PC-9 (cell line): ENCODE results near the gene SERTAD2.

ENCODE experiments used
- EZH2 ChIP-seq: fragments of 200-600 bp; sonication (generic); IDR thresholded peaks from 2 replicates; pipeline ENCODE4 v1.8.0; 2017; ENCODE audit warnings: antibody characterized with exemption, low read depth
- TF ChIP-seq, protein P1 (sequence below): fragments of 200-600 bp; sonication (generic); conservative IDR thresholded peaks from 2 replicates; pipeline ENCODE4 v1.6.1; 2017; ENCODE audit warnings: mixed run types, antibody characterized with exemption, mild to moderate bottlenecking, moderate library complexity

DNA sequence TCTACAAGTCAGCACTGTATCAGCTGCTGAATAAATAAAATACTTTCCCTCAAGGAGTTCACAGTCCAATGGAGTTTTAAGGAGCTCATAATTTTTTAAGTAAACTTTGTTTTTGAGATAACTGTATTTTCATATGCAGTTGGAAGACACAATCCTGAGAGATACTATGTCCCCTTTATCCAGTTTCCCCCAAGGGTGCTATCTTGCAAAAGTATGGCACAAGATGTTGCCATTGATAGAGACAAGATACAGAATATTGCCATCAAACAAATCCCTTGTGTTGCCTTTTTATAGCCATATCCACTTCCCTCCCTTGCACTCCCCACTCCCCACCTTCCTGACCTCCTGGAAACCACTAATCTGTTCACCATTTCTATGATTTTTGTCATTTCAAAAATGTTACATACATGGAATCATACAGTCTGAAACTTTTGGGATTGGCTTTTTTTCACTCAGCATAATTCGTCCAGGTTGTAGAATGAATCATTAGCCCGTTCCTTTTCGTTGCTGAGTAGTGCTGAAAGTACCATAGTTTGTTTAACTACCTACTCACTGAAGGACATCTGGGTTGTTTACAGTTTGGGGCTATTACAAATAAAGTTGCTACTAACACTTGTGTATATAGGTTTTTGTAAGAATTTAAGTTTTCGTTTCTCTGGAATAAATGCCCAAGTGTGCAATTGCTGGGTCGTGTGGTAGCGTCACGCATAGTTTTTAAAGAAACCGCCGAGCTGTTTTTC, 30.2 kb upstream of the SERTAD2 start:
- TF ChIP-seq, protein P1, sequence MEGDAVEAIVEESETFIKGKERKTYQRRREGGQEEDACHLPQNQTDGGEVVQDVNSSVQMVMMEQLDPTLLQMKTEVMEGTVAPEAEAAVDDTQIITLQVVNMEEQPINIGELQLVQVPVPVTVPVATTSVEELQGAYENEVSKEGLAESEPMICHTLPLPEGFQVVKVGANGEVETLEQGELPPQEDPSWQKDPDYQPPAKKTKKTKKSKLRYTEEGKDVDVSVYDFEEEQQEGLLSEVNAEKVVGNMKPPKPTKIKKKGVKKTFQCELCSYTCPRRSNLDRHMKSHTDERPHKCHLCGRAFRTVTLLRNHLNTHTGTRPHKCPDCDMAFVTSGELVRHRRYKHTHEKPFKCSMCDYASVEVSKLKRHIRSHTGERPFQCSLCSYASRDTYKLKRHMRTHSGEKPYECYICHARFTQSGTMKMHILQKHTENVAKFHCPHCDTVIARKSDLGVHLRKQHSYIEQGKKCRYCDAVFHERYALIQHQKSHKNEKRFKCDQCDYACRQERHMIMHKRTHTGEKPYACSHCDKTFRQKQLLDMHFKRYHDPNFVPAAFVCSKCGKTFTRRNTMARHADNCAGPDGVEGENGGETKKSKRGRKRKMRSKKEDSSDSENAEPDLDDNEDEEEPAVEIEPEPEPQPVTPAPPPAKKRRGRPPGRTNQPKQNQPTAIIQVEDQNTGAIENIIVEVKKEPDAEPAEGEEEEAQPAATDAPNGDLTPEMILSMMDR, result no peak
- TF ChIP-seq EZH2, result no peak
